Coronary artery (tissue), 2 donors: ENCODE results near the gene OR1F1.

Experiments
- DNase-seq: peaks from one replicate; pipeline ENCODE4 v3.0.0-alpha.2; 2017; ENCODE audit warnings: low spot score
- H3K27ac ChIP-seq, 2 donors: fragments of 200-600 bp; sonication (generic); one replicate each; pipeline ENCODE4 v1.5.1; 2016 to 2019
- H3K4me3 ChIP-seq: fragments of 200-600 bp; sonication (generic); 2 replicates; pipeline ENCODE4 v1.5.1; 2016; ENCODE audit warnings: mild to moderate bottlenecking, moderate library complexity
- CTCF ChIP-seq: fragments of 200-600 bp; sonication (generic); IDR thresholded peaks from one replicate; pipeline ENCODE4 v1.5.1; 2019; ENCODE audit warnings: antibody characterized with exemption

The OR1F1 gene

GRCh38 chr16:3147046-3147756, 40.8 kb upstream of the OR1F1 start:
- no peak for TF ChIP-seq CTCF
- no peak overlapping the region for H3K4me3 ChIP-seq
- no peak for DNase-seq
- H3K27ac ChIP-seq, result no peak overlapping the region

- no peak overlapping the region for H3K27ac ChIP-seq
- H3K4me3 ChIP-seq, result no peak overlapping the region
- DNase-seq, result no peak
- no peak for TF ChIP-seq CTCF
These were observed 40.3 kb upstream of the OR1F1 start for GRCh38 chr16:3147757-3148104.

- H3K27ac ChIP-seq, result no peak overlapping the region
- TF ChIP-seq CTCF, result no peak
- DNase-seq, result no peak
- no peak overlapping the region for H3K4me3 ChIP-seq
These were observed 39.5 kb upstream of the OR1F1 start for GRCh38 chr16:3148256-3149192.

GRCh38 chr16:3149193-3149530, 38.8 kb upstream of the OR1F1 start:
- TF ChIP-seq CTCF, result no peak
- Histone ChIP-seq H3K27ac (peak overlapping the region in 1 of 2 donors; percentile 86), H3K4me3 (peak overlapping the region; percentile 79)
- no peak for DNase-seq

- H3K27ac ChIP-seq, result peak overlapping the region; percentile 53 to 86
- peak; percentile 80 for DNase-seq
- peak; percentile 22 for TF ChIP-seq CTCF
- peak overlapping the region; percentile 79 for H3K4me3 ChIP-seq
These were observed 38.2 kb upstream of the OR1F1 start for GRCh38 chr16:3149630-3150345.

GRCh38 chr16:3150346-3151218, 37.4 kb upstream of the OR1F1 start:
- Histone ChIP-seq H3K27ac (peak overlapping the region; percentile 53 to 86), H3K4me3 (peak overlapping the region; percentile 79)
- peak; percentile 97 for DNase-seq
- TF ChIP-seq CTCF, result no peak
